Prostate gland (tissue), 2 donors: ENCODE data around the gene ATP10B. TPM values are rescaled to one million over a fixed set of nuclear protein-coding genes. Genes with fewer than 3 reads are reported as not detected.
"Not testable (repeated sequence)": the region's sequence is repeated elsewhere in the genome, so short reads cannot be mapped to it uniquely, and the experiment has no call there.

ENCODE experiments used
- DNase-seq: peaks from one replicate; pipeline ENCODE4 v3.0.0-alpha.2; 2019; ENCODE audit warnings: low spot score
- H3K27ac ChIP-seq, 2 donors: fragments of 200-600 bp; sonication (generic); 2 replicates each; pipeline ENCODE4 v1.5.1; 2017 to 2019
- H3K27me3 ChIP-seq: fragments of 200-600 bp; sonication (generic); replicated peaks from 2 replicates; pipeline ENCODE4 v1.5.1; 2019; ENCODE audit not compliant: insufficient read depth
- H3K36me3 ChIP-seq, 2 donors: fragments of 200-600 bp; sonication (generic); 1 replicate in 1 of 2; 2 replicates in 1 of 2; pipeline versions ENCODE4 v1.5.1 to v1.8.1; 2017 to 2019
- H3K4me1 ChIP-seq: fragments of 200-600 bp; sonication (generic); replicated peaks from 2 replicates; pipeline ENCODE4 v1.5.1; 2019
- H3K4me3 ChIP-seq, 2 donors: fragments of 200-600 bp; sonication (generic); 2 replicates each; pipeline ENCODE4 v1.5.1; 2017 to 2019
- H3K9me3 ChIP-seq: fragments of 200-600 bp; sonication (generic); 2 replicates; pipeline ENCODE4 v1.5.1; 2017
- CTCF ChIP-seq, 4 experiments: fragments of 200-600 bp in 2 of 4; fragments of 450-650 bp in 2 of 4; sonication (generic) in 2 of 4; IDR thresholded peaks; 1 replicate in 3 of 4; 2 replicates in 1 of 4; pipeline ENCODE4 v1.5.1; 2016 to 2019; ENCODE audit warnings: antibody characterized with exemption in 4 of 4, mild to moderate bottlenecking in 2 of 4, moderate library complexity in 2 of 4
- POLR2A ChIP-seq: fragments of 450-650 bp; IDR thresholded peaks from one replicate; pipeline ENCODE4 v1.6.1; 2016; ENCODE audit warnings: antibody characterized with exemption, mild to moderate bottlenecking
- POLR2AphosphoS5 ChIP-seq: sonication (generic); formaldehyde crosslinking; IDR thresholded peaks from one replicate; pipeline ENCODE4 v1.6.1; 2017; ENCODE audit warnings: antibody characterized with exemption
- WGBS: methylation state at CpG from one replicate; pipeline ENCODE4 v1.1.5; 2018; 5-methylcytosine and 5-hydroxymethylcytosine counted together
- intact Hi-C: fragments of 100-400 bp; cut with DNase I; formaldehyde crosslinking; loops from one replicate; pipeline ENCODE4 v1.14.2; 2022
- total RNA-seq, 2 donors: library from RNA; depleted of rRNA; stranded (reverse); fragments of >200 nt; gene quantifications; one replicate each; pipeline ENCODE4 v1.1.0, GENCODE V29; 2016

The ATP10B gene
- total RNA-seq, 2 donors from 2014 or later, result 0.74 TPM; not detected in 1

GRCh38 chr5:160727296-160727997, 124.6 kb downstream of the ATP10B start:
- H3K9me3 ChIP-seq, result no peaks in the 10 kb centered on the region
- no peak for DNase-seq
- H3K36me3 ChIP-seq, result no peaks in the 10 kb centered on the region
- TF ChIP-seq POLR2A (no peak), POLR2AphosphoS5 (no peak), CTCF (IDR thresholded peaks at IDR 0.05) (no peak)
- intact Hi-C loops, result no loop called here
- WGBS, result 59% methylated on average over 4 of the region's 4 CpGs
- no peak overlapping the region for H3K4me3 ChIP-seq
- no peaks in the 10 kb centered on the region for H3K27me3 ChIP-seq
- H3K4me1 ChIP-seq, result no peaks in the 10 kb centered on the region
- no peak overlapping the region for H3K27ac ChIP-seq

GRCh38 chr5:160726721-160727120, 125.3 kb downstream of the ATP10B start:
- Histone ChIP-seq H3K36me3 (no peaks in the 10 kb centered on the region), H3K27ac (no peak overlapping the region), H3K4me1 (no peaks in the 10 kb centered on the region), H3K9me3 (no peaks in the 10 kb centered on the region), H3K4me3 (no peak overlapping the region), H3K27me3 (no peaks in the 10 kb centered on the region)
- intact Hi-C loops, result no loop called here
- no peak for DNase-seq
- 67% methylated on average over 2 of the region's 2 CpGs for WGBS
- TF ChIP-seq CTCF (IDR thresholded peaks at IDR 0.05) (no peak), POLR2AphosphoS5 (no peak), POLR2A (no peak)

GRCh38 chr5:160720822-160721221, 131.2 kb downstream of the ATP10B start:
- H3K27ac ChIP-seq, result no peak overlapping the region
- H3K27me3 ChIP-seq, result no peaks in the 10 kb centered on the region
- intact Hi-C loops, result no loop called here
- no peaks in the 10 kb centered on the region for H3K36me3 ChIP-seq
- no peak for TF ChIP-seq POLR2AphosphoS5
- TF ChIP-seq POLR2A, result no peak
- TF ChIP-seq CTCF (IDR thresholded peaks at IDR 0.05), result no peak
- no peak overlapping the region for H3K4me3 ChIP-seq
- H3K9me3 ChIP-seq, result no peaks in the 10 kb centered on the region
- no peaks in the 10 kb centered on the region for H3K4me1 ChIP-seq
- WGBS, result 44% methylated on average over 3 of the region's 3 CpGs
- no peak for DNase-seq

- intact Hi-C loops, H3K9me3 ChIP-seq: not testable (repeated sequence)
- 95% methylated on average over 9 of the region's 9 CpGs for WGBS
These were observed 136.5 kb downstream of the ATP10B start for GRCh38 chr5:160715508-160715907.

GRCh38 chr5:160703547-160704189, 148.3 kb downstream of the ATP10B start:
- Histone ChIP-seq H3K27ac (no peak overlapping the region), H3K4me1 (no peaks in the 10 kb centered on the region), H3K36me3 (no peaks in the 10 kb centered on the region), H3K27me3 (no peaks in the 10 kb centered on the region), H3K9me3 (no peaks in the 10 kb centered on the region), H3K4me3 (no peak overlapping the region)
- no peak for TF ChIP-seq POLR2AphosphoS5
- TF ChIP-seq CTCF (IDR thresholded peaks at IDR 0.05), result no peak
- no peak for TF ChIP-seq POLR2A
- intact Hi-C loops, result no loop called here
- no peak for DNase-seq
- WGBS, result 93% methylated on average over 5 of the region's 5 CpGs

More at GRCh38 chr5:160715508-160715907, 136.5 kb downstream of the ATP10B start:
- not testable (repeated sequence) for H3K36me3 ChIP-seq, DNase-seq, H3K27ac ChIP-seq, H3K4me3 ChIP-seq, H3K27me3 ChIP-seq, H3K4me1 ChIP-seq
